ENCODE data around the gene DVL2. TPM values are rescaled to one million over a fixed set of nuclear protein-coding genes. Genes with fewer than 3 reads are reported as not detected.
A peak's percentile ranks its signal among the peaks of the same experiment; 100 is the strongest.

The DVL2 gene
- total RNA-seq, 1 experiment from 2014 or later = 82.9 TPM

GRCh38 chr17:7233701-7234082 lies 625 bp downstream of the DVL2 start:
- WGBS (ENCODE audit: extremely low coverage, insufficient read length, low lambda C conversion rate) = no CpG with 5 or more reads among the region's 9 CpGs
- no peak overlapping the region for H3K23ac ChIP-seq (ENCODE audit: insufficient read length, low read depth, low read length)
- Mint-ChIP-seq H3K27ac (peak overlapping the region; percentile 92 to 99 (median 97)), H3K9me3 (0 out of 5 replicates have a peak, but pooled peaks cover 0 to under 1% of the 10 kb centered on the region in 2 experiments), H3K4me1 (peaks cover 27 to 40% of the 10 kb centered on the region in 2 experiments), H3K4me3 (peak overlapping the region; percentile 94 to 100), H3K36me3 (ENCODE audit: insufficient read depth in 1 of 3, low read depth in 3 of 3) (peaks cover 44 to 68% (median 58%) of the 10 kb centered on the region in 3 experiments; a peak in 6 of 7 replicates), H3K27me3 (ENCODE audit: low read depth) (no peaks in the 10 kb centered on the region; the same call in 1 of the 2 replicates)
- H2BK120ac ChIP-seq (ENCODE audit: low read depth, low read length, poor library complexity, severe bottlenecking) = no peak overlapping the region
- no peaks in the 10 kb centered on the region for H3K4me1 ChIP-seq (ENCODE audit: insufficient read depth, low read length)
- H2AFZ ChIP-seq (ENCODE audit: low read length) = no peak overlapping the region
- H3K9me3 ChIP-seq (ENCODE audit: control insufficient read depth, low read depth, low read length) = no peaks in the 10 kb centered on the region
- no peak overlapping the region for H2BK20ac ChIP-seq (ENCODE audit: low read depth, low read length, poor library complexity, severe bottlenecking)
- H4K5ac ChIP-seq (ENCODE audit: insufficient read length, low read depth, low read length) = no peak overlapping the region
- no peak overlapping the region for H2BK5ac ChIP-seq (ENCODE audit: insufficient read length, low read length)
- H3K23me2 ChIP-seq (ENCODE audit: insufficient read length, low read depth, low read length, poor library complexity, severe bottlenecking) = peaks cover 7% of the 10 kb centered on the region
- no peak overlapping the region for H3K27ac ChIP-seq (ENCODE audit: insufficient read length, low read depth, low read length)
- no peaks in the 10 kb centered on the region for H4K20me1 ChIP-seq (ENCODE audit: control insufficient read depth, insufficient read depth, insufficient read length)
- H2BK15ac ChIP-seq (ENCODE audit: low read depth, low read length) = no peak overlapping the region
- peak overlapping the region; percentile 18 for H3K18ac ChIP-seq (ENCODE audit: insufficient read length, low read depth, low read length)
- peaks cover 17% of the 10 kb centered on the region for H3K79me1 ChIP-seq (ENCODE audit: insufficient read depth, low read depth, low read length, poor library complexity, severe bottlenecking)
- H3K4ac ChIP-seq (ENCODE audit: low read depth, low read length) = no peak overlapping the region
- no peak overlapping the region for H4K8ac ChIP-seq (replicated peaks; ENCODE audit: insufficient read length, low read depth, low read length)
- TF ChIP-seq CTCF (conservative IDR thresholded peaks at IDR 0.05) = no peak
- H2AK5ac ChIP-seq (ENCODE audit: insufficient read length, low read length) = no peak overlapping the region
- H3K9ac ChIP-seq (ENCODE audit: extremely low read depth, insufficient read length, low read length) = peak overlapping the region; percentile 98
- H2BK12ac ChIP-seq (ENCODE audit: insufficient read length, low read depth, low read length) = no peak overlapping the region
- H3K14ac ChIP-seq (ENCODE audit: insufficient read depth, low read length) = peak overlapping the region; percentile 70; the same call in 1 of the 2 replicates
- no peaks in the 10 kb centered on the region for H3K27me3 ChIP-seq (ENCODE audit: insufficient read depth, low read length)
- no peak overlapping the region for H3K56ac ChIP-seq (ENCODE audit: insufficient read length, low read depth, low read length)
- H3K79me2 ChIP-seq (ENCODE audit: insufficient read depth, low read length) = peaks cover 21% of the 10 kb centered on the region; the same call in 1 of the 2 replicates
- H3K4me2 ChIP-seq (ENCODE audit: insufficient read depth, insufficient read length, low read length) = peak overlapping the region; percentile 92
- no peak overlapping the region for H4K91ac ChIP-seq (ENCODE audit: insufficient read length, low read depth, low read length)
- no peak overlapping the region for H3T11ph ChIP-seq (ENCODE audit: low read length)
- no peak for DNase-seq

Measured in H9 (cell line).